ENCODE data around the gene GADD45B.

The GADD45B gene, protein sequence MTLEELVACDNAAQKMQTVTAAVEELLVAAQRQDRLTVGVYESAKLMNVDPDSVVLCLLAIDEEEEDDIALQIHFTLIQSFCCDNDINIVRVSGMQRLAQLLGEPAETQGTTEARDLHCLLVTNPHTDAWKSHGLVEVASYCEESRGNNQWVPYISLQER

DNA sequence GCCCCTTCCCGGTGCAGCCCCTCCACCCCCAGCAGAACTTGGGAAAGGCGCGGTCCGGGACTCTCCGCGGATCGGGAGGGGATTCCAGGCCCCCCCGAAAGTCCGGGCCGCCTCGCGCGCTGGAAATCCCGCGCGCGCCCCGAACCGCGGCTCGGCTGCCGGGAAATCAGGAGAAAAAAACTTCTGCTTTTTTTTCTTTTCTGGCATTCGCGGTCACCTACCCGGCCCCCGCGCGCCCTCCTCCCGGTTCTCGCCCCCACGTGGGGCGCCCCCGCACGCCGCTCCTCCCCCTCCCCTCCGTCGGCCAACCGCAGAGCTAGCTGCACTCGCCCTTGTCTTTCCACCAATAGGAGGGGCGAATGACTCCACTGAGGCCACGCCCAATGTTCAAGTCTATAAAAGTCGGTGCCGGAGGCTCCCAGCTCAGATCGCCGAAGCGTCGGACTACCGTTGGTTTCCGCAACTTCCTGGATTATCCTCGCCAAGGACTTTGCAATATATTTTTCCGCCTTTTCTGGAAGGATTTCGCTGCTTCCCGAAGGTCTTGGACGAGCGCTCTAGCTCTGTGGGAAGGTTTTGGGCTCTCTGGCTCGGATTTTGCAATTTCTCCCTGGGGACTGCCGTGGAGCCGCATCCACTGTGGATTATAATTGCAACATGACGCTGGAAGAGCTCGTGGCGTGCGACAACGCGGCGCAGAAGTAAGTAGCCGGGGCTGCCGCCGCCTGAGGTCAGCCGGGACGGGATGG is at the start of gene GADD45B:
Gene GADD45B (plus strand): TSS at position 426 of the 749 bp plus-strand sequence. CDS start 232 bp downstream, at position 658.
- DNase-seq (ENCODE audit: low read depth in 3 of 3): peak; percentile 91 to 97 (median 94)

DNA sequence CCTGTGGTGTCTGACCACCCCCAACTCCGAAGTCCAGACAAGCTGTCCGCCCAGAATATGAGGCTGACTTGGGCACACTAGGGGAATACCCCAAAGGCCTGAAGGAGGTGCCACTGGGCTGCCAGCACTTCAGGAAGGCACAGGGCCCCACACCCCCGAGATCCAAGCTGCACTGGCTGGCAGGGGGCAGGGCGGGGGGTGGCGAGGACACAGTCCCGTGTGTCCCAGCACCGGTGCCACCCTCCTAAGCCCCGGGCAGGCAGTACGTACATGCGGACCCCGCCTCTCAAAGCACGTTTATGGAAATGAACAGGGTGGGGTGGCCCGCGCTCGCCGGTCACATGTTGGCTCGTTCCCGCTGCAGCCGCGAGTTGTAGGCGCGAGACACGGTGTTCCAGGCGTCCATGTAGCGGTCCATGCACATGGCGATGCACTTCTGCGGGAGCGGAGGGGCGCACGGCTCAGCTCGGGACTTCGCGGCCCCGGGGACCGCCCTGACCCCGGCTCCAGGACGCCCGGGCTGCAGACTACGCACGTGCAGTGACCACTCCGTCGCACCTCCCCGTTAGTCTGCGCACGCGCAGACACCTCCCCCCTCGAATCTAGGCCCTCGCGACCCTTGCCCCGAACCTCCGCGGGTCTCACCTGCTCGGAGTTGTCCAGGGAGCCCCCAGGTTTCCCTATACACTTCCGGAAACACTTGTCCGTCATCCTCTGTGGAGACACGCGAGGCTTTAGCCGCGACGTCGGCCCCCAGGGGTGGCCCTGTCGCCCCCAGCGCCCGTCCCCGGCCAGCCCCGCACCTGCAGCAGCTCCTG is 49.1 kb upstream of the GADD45B start:
- peak in 1 of 3 experiments; percentile 52 for DNase-seq (ENCODE audit: low read depth in 3 of 3)

DNA sequence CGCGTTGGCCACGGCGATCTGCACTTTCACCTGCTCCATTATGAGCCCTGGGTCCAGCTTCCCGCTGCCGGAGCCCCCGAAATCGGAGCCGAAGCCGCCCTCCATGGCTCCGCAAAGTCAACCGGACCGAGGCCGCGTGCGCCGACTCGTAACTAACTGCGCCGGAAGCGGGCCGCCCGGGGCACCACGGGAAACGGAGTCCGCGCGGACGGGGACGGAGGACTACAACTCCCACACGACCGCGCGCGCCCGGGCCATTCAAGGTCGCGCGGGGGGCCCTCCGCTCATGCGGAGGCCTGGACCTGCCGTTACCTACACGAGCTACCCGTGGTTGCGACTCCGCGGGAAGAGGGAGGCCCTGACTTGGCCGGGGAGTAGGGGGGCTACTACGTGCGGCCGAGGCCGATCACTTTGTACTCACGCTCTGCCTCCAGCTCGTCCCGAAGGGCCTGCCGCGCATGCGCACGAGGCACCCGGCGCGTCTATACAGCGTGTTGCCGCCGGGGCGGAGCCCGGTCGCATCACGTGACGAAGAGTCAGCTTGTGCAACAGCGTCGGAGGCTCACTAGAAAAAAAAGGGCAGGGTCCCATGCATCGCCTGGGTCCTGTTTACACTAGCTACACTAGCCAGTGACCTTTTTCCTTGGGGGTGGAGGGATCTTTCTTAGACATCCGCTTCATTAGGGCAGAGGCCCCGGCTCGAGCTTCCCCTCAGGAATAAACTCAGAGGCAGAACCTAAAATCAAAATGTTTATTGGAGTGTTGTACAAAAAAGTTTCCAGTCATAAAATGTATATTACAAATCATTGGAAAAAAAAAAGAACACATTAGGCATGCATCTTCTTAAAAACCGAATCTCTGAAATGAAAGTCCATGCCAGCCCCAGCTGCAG is 48.3 kb upstream of the GADD45B start, which contains the start of gene TIMM13:
Gene TIMM13 (minus strand): TSS at position 158 of the 892 bp plus-strand sequence. CDS start 53 bp downstream, at position 105.
- peak; percentile 93 to 94 (median 94) for DNase-seq (ENCODE audit: low read depth in 3 of 3)

DNA sequence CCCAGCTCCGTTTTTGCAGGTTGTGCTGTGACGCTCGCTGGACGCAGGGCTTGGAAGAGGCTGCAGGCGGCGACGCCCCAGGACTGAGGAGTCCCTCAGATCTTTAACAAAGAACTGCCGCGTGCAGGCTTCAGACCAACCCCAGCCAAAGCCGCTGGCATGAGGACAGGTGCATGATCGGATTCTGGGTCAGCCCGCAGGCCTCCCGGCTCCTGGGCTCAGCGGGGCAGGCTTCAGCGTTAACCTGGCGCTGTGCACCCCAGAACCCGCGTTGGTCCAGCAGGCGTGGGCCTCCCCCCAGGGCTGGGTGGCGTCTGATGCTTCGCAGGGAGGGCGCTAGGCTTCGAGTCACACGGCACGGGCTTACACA is 47.6 kb upstream of the GADD45B start:
- DNase-seq (ENCODE audit: low read depth in 3 of 3): no peak

DNA sequence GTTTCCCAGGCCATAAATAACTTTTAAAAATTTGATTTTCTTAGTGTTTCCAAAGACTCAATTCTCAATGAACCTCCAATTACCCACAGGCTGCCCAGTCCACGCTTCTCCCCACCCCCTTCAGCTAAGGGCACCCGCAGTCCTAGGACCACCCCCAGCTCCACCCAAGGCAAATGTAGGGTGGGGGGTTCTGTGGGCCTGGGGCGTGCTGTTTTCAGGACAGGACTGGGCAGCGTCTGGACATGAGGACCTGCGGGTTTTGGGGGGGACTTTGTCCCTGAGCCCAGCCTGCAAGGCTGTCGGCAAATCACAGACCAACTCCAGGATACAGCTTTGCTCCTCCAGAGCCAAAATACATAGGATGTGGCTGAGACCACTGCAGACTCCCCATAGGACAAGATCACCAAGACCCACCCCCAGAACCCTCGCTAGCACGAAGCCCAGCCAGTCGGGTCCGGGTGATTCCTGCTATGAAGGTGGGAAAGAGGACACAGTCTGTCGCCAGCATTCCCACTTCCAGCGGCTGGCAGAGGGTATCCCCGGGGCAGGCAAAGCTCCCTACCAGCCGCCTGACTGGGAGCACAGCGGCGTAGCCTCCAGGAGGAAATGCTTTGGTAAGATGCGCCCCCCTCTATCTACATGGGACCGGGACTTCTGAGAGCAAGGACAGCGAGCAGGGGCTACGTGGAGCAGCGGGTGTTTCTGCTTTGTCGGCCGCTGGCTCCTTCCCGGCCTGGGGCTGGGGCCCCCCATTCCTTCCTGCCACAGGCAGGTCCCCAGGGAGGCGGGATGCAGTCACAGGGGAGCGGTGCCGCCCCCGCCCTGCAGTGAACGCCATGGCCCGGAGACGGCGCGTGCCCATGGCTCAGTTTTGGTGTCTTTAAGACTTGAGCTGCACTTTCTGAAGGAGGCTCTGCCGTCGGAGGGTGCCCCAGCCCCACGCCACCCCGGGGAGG is 46.9 kb upstream of the GADD45B start:
- no peak for DNase-seq (ENCODE audit: low read depth in 3 of 3)

DNA sequence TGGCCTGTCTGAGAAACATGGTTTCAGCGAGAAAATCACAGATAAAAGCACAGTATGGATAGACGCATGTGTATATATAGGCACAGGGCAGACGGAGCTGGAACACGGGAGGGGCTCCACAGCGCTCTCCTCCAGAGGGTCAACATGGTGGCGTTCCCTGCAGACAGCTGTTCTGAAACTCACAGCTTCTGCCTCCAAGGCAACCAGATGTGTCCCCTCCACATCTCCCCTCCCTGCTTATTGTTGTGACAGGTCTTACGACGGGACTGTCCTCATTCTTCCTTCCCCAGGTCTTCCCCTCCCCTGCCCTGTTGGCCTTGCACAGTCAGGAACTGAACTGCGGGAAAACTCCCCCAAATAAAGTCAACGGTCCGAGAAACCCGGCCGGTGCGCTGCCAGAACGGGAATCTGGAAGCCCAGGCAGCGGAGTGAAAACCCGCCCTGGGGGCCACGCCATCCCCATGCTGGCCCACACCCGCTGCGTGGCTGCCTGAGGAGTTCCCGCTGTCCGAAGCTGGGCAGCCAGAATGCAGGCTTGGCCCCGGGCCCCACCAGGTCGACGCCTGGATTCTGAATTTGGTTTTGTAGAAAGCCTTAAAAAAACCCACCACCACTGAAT is 45.9 kb upstream of the GADD45B start:
- DNase-seq (ENCODE audit: low read depth in 3 of 3): no peak

DNA sequence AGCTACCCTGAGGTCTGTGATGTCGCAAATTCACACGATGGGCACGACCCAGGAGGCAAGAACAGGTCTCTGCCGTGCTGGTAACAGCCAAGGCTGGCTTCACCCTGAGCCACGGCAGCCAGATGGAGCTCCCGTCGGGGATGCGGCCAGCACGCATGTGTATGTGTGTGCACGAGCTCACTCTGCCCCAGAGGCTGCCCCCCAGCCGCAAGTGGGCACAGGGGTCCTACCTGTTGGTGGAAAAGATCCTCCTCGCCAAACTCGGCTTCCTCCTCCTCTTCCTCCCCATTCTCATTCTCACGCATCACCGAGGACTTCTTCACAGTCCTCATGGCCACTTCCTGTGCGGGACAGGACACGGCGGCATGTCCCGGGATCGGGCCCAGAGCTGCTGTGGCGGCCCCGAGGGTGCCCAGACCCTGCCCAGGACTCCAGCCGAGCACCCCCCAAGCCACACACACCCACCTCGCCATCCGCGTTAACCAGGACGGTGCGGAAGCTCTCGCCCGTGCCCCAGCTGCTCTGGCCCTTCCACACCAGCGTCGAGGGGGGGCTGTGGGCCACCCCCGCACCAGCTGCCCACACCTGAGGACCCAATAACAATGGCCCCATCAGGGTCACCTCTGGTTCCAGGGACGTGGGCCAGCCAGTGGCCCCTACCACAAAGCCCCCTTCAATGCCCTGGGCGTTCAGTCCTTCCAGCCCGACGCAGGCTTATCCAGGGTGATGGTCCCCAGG is 44.4 kb upstream of the GADD45B start:
- DNase-seq (ENCODE audit: low read depth in 3 of 3): no peak

DNA sequence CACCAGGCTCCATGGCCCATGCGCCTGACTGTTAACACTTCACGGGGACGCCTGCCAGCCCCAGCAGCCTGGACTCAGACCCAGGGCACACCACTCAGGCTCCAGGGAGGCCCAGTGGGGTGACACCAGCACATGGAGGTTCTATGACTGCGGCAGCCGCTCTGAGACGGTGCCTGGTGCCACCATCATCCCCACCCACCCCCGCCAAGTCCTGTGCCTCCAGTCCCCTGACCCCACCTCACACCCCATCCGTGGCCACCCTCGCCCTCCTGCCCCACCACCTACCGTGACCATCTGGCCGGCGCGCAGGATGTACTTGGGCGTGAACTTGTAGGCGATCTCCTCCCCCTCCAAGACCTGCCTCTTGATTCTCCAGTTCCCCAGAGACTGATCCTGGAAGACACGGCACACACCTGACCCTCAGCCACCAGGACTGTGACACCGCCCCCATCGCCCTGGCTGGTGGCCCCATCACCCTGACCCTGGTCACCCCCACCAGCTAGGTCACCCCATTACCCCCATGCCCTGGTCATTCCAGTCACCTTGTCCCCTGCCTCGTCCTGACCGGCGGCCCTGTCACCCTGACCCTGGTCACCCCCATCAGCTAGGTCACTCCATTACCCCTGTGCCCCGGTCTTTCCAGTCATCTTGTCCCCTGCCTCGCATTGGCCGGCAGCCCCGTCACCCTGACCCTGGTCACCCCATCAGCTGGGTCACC is 43.6 kb upstream of the GADD45B start:
- DNase-seq (ENCODE audit: low read depth in 3 of 3): no peak

DNA sequence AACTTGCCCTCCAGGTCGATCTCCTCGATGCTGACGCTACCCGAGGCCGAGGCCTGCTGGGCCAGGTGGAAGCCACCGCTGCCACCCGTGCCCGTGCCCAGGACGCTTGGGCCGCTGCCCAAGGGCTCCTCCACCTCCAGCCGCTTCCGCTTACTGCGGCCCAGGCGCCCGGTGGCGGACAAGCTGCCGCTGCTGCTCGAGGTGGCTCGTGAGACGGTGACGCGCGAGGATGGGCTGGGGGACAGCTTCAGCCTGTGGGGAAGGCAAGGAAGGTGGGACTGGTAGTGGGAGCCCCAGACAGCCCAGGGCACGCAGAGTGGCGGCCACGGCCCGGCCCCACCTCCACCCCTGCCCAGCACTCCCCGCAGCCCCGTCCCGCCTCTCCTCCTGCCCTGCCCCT is 42.1 kb upstream of the GADD45B start:
- DNase-seq (ENCODE audit: low read depth in 3 of 3): no peak

DNA sequence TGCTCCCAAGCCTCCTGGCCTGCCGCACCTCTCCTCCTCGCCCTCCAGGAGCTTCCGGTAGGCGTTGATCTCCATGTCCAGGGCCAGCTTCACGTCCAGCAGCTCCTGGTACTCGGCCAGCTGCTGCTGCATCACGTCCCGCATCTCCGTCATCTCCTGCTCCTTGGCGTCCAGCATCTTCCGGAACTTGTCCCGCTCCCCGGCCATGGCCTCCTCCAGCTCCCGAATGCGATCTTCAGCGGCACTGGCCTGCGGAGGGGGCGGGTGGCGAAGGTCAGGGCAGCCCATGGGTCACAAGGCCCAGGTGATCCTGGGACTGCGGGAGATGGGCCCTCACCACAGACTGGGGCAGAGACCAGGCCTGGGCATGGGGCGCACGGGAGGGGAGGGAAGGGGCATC is 41.7 kb upstream of the GADD45B start:
- no peak for DNase-seq (ENCODE audit: low read depth in 3 of 3)

DNA sequence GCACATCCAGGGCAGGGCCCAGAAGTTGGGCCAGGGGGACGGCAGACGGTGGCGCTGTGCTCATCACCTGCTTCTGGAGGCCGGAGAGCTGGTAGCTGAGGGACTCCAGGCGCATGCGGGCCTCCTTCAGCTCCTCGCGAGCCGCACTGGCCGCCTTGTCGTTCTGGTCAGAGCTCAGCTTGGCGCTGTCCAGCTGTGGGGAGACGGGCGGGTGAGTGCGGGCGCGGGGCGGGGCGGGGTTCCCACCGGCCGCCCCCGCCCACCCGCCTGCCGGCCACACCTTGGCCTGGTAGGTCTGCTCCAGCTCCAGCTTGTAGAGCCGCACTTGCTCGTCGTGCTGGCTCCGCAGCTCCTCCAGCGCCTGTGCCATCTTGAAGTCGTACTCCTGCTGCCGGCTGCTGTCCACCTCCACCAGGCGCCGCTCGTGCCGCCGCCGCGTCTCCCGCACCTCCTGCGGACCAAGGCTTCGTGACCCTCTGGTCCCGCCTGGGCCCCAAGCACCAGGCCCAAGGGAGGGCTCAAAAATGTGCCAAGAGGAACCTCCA is 41.1 kb upstream of the GADD45B start:
- no peak for DNase-seq (ENCODE audit: low read depth in 3 of 3)

DNA sequence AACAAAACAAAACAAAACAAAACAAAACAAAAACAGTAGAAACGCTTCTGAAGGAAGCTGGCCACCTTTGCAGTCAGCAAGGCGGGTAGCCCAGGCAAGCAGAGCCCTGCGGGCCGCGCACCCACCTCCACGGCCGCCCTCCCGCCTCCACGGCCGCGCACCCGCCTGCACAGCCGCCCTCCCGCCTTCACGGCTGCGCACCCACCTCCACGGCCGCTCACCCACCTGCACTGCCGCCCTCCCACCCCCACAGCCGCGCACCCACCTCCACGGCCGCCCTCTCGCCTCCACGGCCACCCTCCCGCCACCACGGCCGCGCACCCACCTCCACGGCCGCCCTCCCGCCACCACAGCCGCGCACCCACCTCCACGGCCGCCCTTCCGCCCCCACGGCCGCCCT is 39.5 kb upstream of the GADD45B start:
- no peak for DNase-seq (ENCODE audit: low read depth in 3 of 3)

DNA sequence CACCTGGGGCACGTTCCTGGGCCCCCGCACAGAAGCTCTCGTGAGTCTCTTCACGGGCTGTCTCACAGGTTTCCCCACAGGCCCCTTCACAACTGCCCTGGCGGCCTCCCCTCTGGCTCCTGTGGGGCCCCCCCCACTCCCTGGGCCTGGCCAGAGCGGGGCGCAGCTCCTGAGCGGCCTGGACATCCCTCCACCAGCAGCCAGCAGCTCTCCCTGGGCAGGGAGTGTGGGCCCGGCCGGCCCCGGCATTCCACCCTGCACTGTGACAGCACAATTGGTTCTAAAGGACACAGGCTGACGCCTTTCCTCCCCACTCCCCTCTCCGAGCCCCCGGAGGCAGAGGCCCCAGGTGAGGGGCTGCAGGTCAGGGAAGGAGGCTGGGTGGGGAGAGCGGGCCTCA is 39.0 kb upstream of the GADD45B start:
- no peak for DNase-seq (ENCODE audit: low read depth in 3 of 3)

DNA sequence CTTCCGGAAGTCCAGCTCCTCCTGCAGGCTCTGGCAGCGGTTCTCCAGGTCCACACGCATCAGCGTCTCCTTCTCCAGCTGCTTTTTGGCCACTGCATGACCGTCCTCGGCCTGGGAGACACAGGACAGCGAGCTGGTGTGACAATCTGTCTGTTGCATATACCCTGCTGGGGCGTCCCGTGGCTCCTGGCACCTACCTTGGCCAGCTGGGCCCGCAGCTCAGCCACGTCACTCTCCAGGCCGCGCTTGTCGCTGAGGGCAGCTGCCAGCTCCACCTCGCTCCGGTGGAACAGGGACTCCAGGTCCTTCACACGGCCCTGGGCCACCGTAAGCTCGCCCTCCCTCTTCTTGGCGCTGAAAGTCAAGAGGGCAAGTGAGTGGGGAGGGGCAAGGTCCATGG is 37.7 kb upstream of the GADD45B start:
- DNase-seq (ENCODE audit: low read depth in 3 of 3): no peak

DNA sequence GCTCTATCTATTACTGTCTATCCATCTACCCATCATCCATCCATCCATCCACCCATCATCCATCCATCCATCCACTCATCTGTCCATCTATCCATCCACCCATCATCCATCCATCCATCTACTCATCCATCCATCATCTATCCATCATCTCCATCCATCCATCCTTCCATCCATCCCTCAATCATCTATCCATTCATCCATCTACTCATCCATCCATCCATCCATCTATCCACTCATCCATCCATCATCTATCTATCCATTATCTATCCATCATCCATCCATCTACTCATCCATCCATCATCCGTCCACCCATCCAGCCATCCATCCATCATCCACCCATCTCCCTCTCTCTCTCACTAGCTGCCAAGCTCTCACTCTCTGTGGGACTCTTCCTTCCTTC is 35.4 kb upstream of the GADD45B start:
- DNase-seq (ENCODE audit: low read depth in 3 of 3): no peak

DNA sequence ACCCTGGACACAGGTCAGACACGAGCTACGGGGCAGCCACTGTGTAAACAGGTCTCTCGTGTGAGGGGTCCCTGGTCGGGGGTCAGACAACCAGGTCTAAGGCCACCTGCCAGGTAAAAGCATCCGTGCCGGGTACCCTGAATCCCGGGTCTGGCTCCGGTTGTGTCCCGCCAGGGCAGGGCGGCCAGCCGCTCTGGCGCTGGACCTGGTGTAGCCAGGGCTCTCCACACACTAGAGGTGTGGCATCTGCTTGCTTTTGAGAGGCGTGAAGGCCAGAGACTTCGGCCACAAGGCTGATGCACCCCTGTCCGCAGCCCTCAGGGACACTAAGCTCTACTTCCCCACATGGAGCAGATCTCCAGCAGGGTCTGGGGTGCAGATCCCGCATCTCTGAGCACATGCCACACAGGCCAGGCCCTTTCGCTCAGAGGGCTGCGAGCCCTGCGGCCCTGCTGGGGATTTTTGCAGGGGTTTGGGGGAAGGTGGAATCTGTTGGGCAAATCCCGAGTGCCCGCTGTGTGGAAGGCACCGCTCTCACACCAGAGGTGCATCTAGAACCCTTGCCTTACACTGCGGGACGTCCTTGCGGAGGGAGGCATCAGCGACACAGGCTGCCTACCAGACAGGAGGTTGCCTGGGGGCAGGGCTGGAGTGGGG is 34.7 kb upstream of the GADD45B start:
- DNase-seq (ENCODE audit: low read depth in 3 of 3): no peak

DNA sequence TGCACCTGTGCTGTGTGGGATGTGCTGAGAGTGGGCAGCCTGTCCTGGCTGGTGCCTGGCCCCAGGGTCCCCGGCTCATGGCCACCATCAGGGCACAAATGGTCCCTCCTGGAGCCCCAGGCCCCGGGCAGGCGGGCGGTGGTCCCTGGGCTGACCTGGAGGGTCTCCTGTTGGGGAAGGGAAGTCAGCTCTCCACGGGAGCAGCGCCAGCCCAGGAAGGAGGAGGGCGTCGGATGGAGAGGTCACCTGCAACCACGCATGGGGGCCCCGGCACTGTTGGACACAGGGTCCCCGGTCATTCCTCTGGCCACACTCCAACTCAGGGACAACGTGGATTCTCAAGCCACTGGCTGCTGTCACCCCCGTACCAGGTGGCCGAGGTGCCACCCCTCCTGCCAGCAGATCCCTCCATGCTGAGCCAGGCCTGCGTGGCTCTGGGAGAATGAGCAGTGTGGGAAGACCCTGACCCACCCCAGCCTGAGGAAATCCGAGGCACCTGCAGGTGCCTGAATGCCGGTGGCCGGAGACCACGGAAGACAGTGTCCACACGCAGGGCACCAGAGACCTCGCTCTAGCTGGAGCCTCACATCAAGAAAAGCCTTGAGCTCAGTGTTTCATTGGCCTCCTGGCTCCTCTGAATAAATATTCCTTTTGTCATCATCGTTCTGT is 32.7 kb upstream of the GADD45B start:
- DNase-seq (ENCODE audit: low read depth in 3 of 3): no peak

Measured in stimulated activated CD4-positive, alpha-beta T cell treated with anti-CD3 and anti-CD28 coated beads, TNF-alpha, amount 100 ng/mL, for 24 hours (primary cell).